Endothelial cell of umbilical vein (primary cell): Measurements from ENCODE around the gene PGA5. TPM values are rescaled to one million over a fixed set of nuclear protein-coding genes. Genes with fewer than 3 reads are reported as not detected.

Experiments
- BruUV-seq: library from RNA; stranded (reverse); fragments of 400-500 nt; replicated peaks from 2 replicates; lab custom pipeline; 2021; lab: Mats Ljungman, UMichigan
- CTCF ChIA-PET: fragments of 300-600, 350-600 bp; sonication (Branson Sonifier 250); formaldehyde crosslinking; loops from one replicate; lab custom pipeline; 2021; ENCODE audit warnings: antibody characterized with exemption, inconsistent platforms; lab: Charles Lee
- POLR2A ChIA-PET: fragments of 300-600, 350-600 bp; sonication (Branson Sonifier 250); formaldehyde crosslinking; loops from one replicate; lab custom pipeline; 2021; ENCODE audit warnings: antibody characterized with exemption, inconsistent platforms; lab: Charles Lee
- DNase-seq: peaks from one replicate; pipeline ENCODE4 v3.0.0-alpha.2; 2011; ENCODE audit warnings: low read depth, low spot score
- FAIRE-seq: peaks from 2 replicates; lab custom pipeline; 2011; peaks lifted over from hg19 to GRCh38; lab: Jason Lieb, UNC
- H2AFZ ChIP-seq: 2 replicates; pipeline ENCODE4 v1.6.0; 2012; ENCODE audit warnings: low read depth, low read length, control low read depth, inconsistent platforms
- H3K27ac ChIP-seq: 2 replicates; pipeline ENCODE4 v1.5.1; 2011; ENCODE audit warnings: low read depth, mild to moderate bottlenecking, control low read depth, low read length, moderate library complexity; ENCODE audit not compliant: insufficient read depth
- H3K27me3 ChIP-seq, 2 experiments: 2 replicates each; pipeline versions ENCODE4 v1.6.0 to v1.6.1; 2011; ENCODE audit warnings: low read length in 2 of 2, mixed read lengths in 1 of 2; ENCODE audit not compliant: control insufficient read depth in 2 of 2, insufficient read depth in 2 of 2
- H3K36me3 ChIP-seq, 2 experiments: 2 replicates in 1 of 2; 3 replicates in 1 of 2; pipeline ENCODE4 v1.5.1; 2011; ENCODE audit warnings: low read length in 2 of 2, mild to moderate bottlenecking in 1 of 2, moderate library complexity in 1 of 2; ENCODE audit not compliant: control insufficient read depth in 2 of 2, insufficient read depth in 2 of 2; ENCODE audit errors: extremely low read depth in 1 of 2
- H3K4me1 ChIP-seq: 3 replicates; pipeline ENCODE4 v1.5.1; 2011; ENCODE audit warnings: mild to moderate bottlenecking, low read length; ENCODE audit not compliant: control insufficient read depth, insufficient read depth; ENCODE audit errors: extremely low read depth
- H3K4me2 ChIP-seq: 2 replicates; pipeline ENCODE4 v1.6.1; 2011; ENCODE audit warnings: low read length, control low read depth, mixed read lengths; ENCODE audit not compliant: insufficient read depth
- H3K4me3 ChIP-seq, 3 experiments: fragments of 200-600 bp in 1 of 3; sonication (generic), shearing (Covaris generic) in 1 of 3; replicated peaks in 1 of 3; 2 replicates each; pipeline ENCODE4 v1.5.1; 2011 to 2016; ENCODE audit warnings: control low read depth in 3 of 3, low read length in 3 of 3, mild to moderate bottlenecking in 2 of 3, inconsistent platforms in 1 of 3, low read depth in 1 of 3, moderate library complexity in 1 of 3; ENCODE audit not compliant: insufficient read depth in 1 of 3
- H3K79me2 ChIP-seq: 2 replicates; pipeline ENCODE4 v1.6.0; 2012; ENCODE audit warnings: low read length, inconsistent platforms; ENCODE audit not compliant: control insufficient read depth, insufficient read depth
- H3K9ac ChIP-seq: replicated peaks from 2 replicates; pipeline ENCODE3; 2011; ENCODE audit warnings: low read length, control low read depth; ENCODE audit not compliant: insufficient read depth; ENCODE audit errors: extremely low read depth
- H3K9me1 ChIP-seq: replicated peaks from 3 replicates; pipeline ENCODE4 v1.6.0; 2011; ENCODE audit warnings: mild to moderate bottlenecking, low read length; ENCODE audit not compliant: control insufficient read depth, insufficient read depth; ENCODE audit errors: extremely low read depth
- H3K9me3 ChIP-seq: replicated peaks from 2 replicates; pipeline ENCODE4 v1.5.1; 2012; ENCODE audit warnings: low read length, inconsistent platforms; ENCODE audit not compliant: control insufficient read depth, insufficient read depth
- H4K20me1 ChIP-seq: replicated peaks from 2 replicates; pipeline ENCODE3; 2011; ENCODE audit warnings: mild to moderate bottlenecking, low read length; ENCODE audit not compliant: control insufficient read depth, insufficient read depth; ENCODE audit errors: extremely low read depth
- CTCF ChIP-seq, 2 donors: IDR thresholded peaks; 1 replicate in 1 of 2; 2 replicates in 1 of 2; pipeline ENCODE4 v1.5.1; 2011; ENCODE audit warnings: low read length in 2 of 2, mild to moderate bottlenecking in 2 of 2, moderate library complexity in 2 of 2, control low read depth in 1 of 2, inconsistent platforms in 1 of 2, low read depth in 1 of 2; ENCODE audit not compliant: insufficient read depth in 1 of 2; ENCODE audit errors: extremely low read depth in 1 of 2
- EZH2 ChIP-seq: IDR thresholded peaks from 2 replicates; pipeline ENCODE4 v1.6.1; 2012; ENCODE audit warnings: borderline replicate concordance, low read depth, mild to moderate bottlenecking, moderate library complexity, low read length, inconsistent platforms; ENCODE audit not compliant: severe bottlenecking
- FOS ChIP-seq: IDR thresholded peaks from 2 replicates; pipeline ENCODE4 v1.6.1; 2011; ENCODE audit warnings: mild to moderate bottlenecking, low read length, moderate library complexity, borderline replicate concordance; ENCODE audit not compliant: insufficient read depth
- GATA2 ChIP-seq: IDR thresholded peaks from 2 replicates; pipeline ENCODE4 v1.7.0; 2011; ENCODE audit warnings: low read depth, mild to moderate bottlenecking, moderate library complexity, mixed read lengths, low read length; ENCODE audit not compliant: insufficient read length, insufficient read depth
- JUN ChIP-seq: IDR thresholded peaks from 2 replicates; pipeline ENCODE4 v1.6.1; 2011; ENCODE audit warnings: borderline replicate concordance, low read depth; ENCODE audit not compliant: insufficient read length, insufficient read depth
- MAX ChIP-seq: IDR thresholded peaks from 2 replicates; pipeline ENCODE4 v1.6.1; 2011; ENCODE audit not compliant: insufficient read depth, insufficient read length
- MYC ChIP-seq: IDR thresholded peaks from one replicate; pipeline ENCODE4 v1.6.1; 2011; ENCODE audit warnings: mild to moderate bottlenecking, low read depth, low read length
- POLR2A ChIP-seq: IDR thresholded peaks from 2 replicates; pipeline ENCODE4 v1.6.1; 2012; ENCODE audit warnings: low read depth, mild to moderate bottlenecking, control low read depth, low read length
- POLR2AphosphoS5 ChIP-seq: IDR thresholded peaks from 2 replicates; pipeline ENCODE4 v1.6.1; 2012; ENCODE audit warnings: low read depth, mild to moderate bottlenecking, control low read depth, low read length, moderate library complexity; ENCODE audit not compliant: insufficient read depth
- dilution Hi-C: fragments of 300-500 bp; cut with MboI; formaldehyde crosslinking; loops from one replicate; pipeline ENCODE4 v1.15.0; 2019; ENCODE audit warnings: low sequenced_read_pairs; ENCODE audit not compliant: extremely low pct_ligation_motif_present
- intact Hi-C: fragments of 100-400 bp; cut with micrococcal nuclease; formaldehyde crosslinking; loops from one replicate; pipeline ENCODE4 v1.10.0; 2022
- polyA plus RNA-seq, 4 experiments: library from polyadenylated mRNA; depleted of rRNA in 3 of 4; stranded (reverse) in 3 of 4; unstranded in 1 of 4; fragments of >200 nt; gene quantifications; 2 replicates each; pipeline versions ENCODE4 v1.2.1 to v1.2.3, GENCODE V29; 2011 to 2012; ENCODE audit warnings: missing spikeins in 1 of 4
- total RNA-seq: library from RNA; stranded (reverse); gene quantifications from 2 replicates; pipeline ENCODE4 v1.2.3, GENCODE V29; 2021

Gene PGA5
- total and polyA plus RNA-seq, 2 donors (not counting 3 experiments of a cell fraction or from before 2014, with no cell fraction given), result not detected

GRCh38 chr11:61195719-61196118 is 45.3 kb upstream of the PGA5 start:
- ChIA-PET CTCF (no interaction called here), POLR2A (no interaction called here)
- Histone ChIP-seq H3K4me2 (no peak overlapping the region), H2AFZ (no peak overlapping the region), H3K36me3 (no peaks in the 10 kb centered on the region), H3K9ac (no peak overlapping the region), H3K9me1 (no peaks in the 10 kb centered on the region), H3K4me1 (no peaks in the 10 kb centered on the region), H3K4me3 (no peak overlapping the region), H3K79me2 (no peaks in the 10 kb centered on the region), H3K9me3 (no peaks in the 10 kb centered on the region), H3K27ac (no peak overlapping the region), H4K20me1 (no peaks in the 10 kb centered on the region), H3K27me3 (no peaks in the 10 kb centered on the region)
- TF ChIP-seq POLR2A (no peak), GATA2 (no peak), MAX (no peak), MYC (no peak), JUN (no peak), EZH2 (no peak), FOS (no peak), POLR2AphosphoS5 (no peak), CTCF (IDR thresholded peaks at IDR 0.05; ENCODE audit: extremely low read depth in 1 of 2, insufficient read depth in 1 of 2, low read depth in 1 of 2, low read length in 2 of 2) (no peak)
- BruUV-seq, result no TSS peak
- intact Hi-C loops, result loop anchor here (2.0 kb wide), 1 partner anchor 225 kb away; the partner anchor contains the start of gene CD6
- DNase-seq (no peak), FAIRE-seq (no peak)
- dilution Hi-C loops, result no loop called here
